ENCODE measurements around the gene TNPO2.
"Not testable (repeated sequence)": the region's sequence is repeated elsewhere in the genome, so short reads cannot be mapped to it uniquely, and the experiment has no call there.

The TNPO2 gene

GRCh38 chr19:12720851-12721655 lies 2.7 kb downstream of the TNPO2 start:
- TF ChIP-seq CTCF (IDR thresholded peaks at IDR 0.05; ENCODE audit: borderline replicate concordance, control extremely low read depth, extremely low read depth, insufficient read depth, missing control alignments), result no peak
- in situ Hi-C loops (cut with MboI; ENCODE audit: low sequenced_read_pairs, unreplicated experiment), result no loop called here
- no peak for DNase-seq (ENCODE audit: low spot score)

DNA sequence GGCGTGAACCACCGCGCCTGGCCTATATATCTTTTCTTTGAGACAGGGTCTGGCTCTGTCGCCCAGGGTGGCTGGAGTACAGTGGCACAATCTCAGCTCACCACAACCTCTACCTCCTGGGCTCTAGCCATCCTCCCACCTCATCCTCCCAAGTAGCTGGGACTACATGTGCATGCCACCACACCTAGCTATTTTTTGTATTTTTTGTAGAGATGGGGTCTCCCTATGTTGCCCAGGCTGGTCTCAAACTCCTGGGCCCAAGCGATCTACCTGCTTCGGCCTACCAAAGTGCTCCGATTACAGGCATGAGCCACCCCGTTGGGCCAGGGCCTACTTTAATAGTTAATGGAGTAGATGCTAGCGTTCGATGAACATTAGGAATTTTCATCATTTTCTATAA lies 3.4 kb downstream of the TNPO2 start:
- in situ Hi-C loops (cut with MboI; ENCODE audit: low sequenced_read_pairs, unreplicated experiment), result no loop called here
- no peak for TF ChIP-seq CTCF (IDR thresholded peaks at IDR 0.05; ENCODE audit: borderline replicate concordance, control extremely low read depth, extremely low read depth, insufficient read depth, missing control alignments)
- no peak for DNase-seq (ENCODE audit: low spot score)

DNA sequence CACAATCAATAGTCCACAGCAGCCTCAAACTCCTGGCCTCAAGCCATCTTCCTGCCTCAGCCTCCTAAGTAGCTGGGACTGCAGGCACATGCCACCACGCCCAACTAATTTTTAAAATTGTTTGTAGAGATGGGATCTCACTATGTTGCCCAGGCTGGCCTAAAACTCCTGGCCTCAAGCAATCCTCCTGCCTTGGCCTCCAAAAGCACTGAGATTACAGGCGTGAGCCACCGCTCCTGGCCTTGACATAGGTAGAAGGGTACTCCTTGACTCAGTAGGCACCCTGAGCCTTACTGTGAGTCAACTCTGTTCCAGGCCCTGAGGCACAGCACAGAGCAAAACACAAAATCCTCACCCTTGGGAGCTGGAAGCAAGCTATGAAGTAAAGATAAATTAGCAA lies 7.8 kb downstream of the TNPO2 start:
- no peak for DNase-seq (ENCODE audit: low spot score)
- in situ Hi-C loops (cut with MboI; ENCODE audit: low sequenced_read_pairs, unreplicated experiment), result no loop called here
- TF ChIP-seq CTCF (IDR thresholded peaks at IDR 0.05; ENCODE audit: borderline replicate concordance, control extremely low read depth, extremely low read depth, insufficient read depth, missing control alignments), result no peak

- no peak for TF ChIP-seq CTCF (IDR thresholded peaks at IDR 0.05; ENCODE audit: borderline replicate concordance, control extremely low read depth, extremely low read depth, insufficient read depth, missing control alignments)
- in situ Hi-C loops (cut with MboI; ENCODE audit: low sequenced_read_pairs, unreplicated experiment), result no loop called here
- no peak for DNase-seq (ENCODE audit: low spot score)
These were observed 8.6 kb downstream of the TNPO2 start for GRCh38 chr19:12715102-12715501.

DNA sequence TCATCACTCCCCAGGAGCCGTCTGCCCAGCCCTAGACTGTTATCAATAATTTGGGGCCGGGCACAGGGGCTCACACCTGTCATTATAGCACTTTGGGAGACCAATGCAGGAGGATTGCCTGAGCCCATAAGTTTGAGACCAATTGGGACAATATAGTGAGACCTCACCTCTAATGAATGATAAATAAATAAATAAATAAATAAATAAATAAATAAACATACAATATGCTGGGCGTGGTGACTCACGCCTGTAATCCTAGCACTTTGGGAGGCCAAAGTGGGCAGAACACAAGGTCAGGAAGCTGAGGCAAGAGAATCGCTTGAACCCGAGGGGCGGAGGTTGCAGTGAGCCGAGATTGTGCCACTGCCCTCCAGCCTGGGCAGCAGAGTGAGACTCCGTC lies 10.4 kb downstream of the TNPO2 start:
- in situ Hi-C loops (cut with MboI; ENCODE audit: low sequenced_read_pairs, unreplicated experiment); DNase-seq (ENCODE audit: low spot score): not testable (repeated sequence)

GRCh38 chr19:12712077-12712476 lies 11.7 kb downstream of the TNPO2 start:
- in situ Hi-C loops (cut with MboI; ENCODE audit: low sequenced_read_pairs, unreplicated experiment); DNase-seq (ENCODE audit: low spot score): not testable (repeated sequence)

DNA sequence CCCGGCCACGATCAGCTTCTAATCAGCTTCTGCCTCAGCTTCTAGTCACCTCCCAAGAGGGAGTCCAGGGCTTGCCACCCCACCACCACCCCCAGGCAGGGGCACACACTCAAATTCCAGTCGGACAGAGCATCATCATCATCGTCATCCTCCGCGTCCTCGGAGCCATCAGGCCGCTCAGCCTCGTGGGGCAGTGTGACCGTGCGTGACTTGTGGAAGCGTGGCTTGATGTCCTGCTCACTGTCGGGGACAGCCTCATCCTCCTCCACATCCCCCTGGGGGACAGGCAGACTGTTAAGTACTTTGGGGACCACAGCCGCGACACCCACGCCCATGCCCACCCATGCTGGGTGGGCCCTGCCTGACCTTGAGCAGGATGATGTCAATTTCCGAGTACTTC lies 12.5 kb downstream of the TNPO2 start:
- no peak for TF ChIP-seq CTCF (IDR thresholded peaks at IDR 0.05; ENCODE audit: borderline replicate concordance, control extremely low read depth, extremely low read depth, insufficient read depth, missing control alignments)
- DNase-seq (ENCODE audit: low spot score), result no peak
- in situ Hi-C loops (cut with MboI; ENCODE audit: low sequenced_read_pairs, unreplicated experiment), result no loop called here

- no peak for DNase-seq (ENCODE audit: low spot score)
- no peak for TF ChIP-seq CTCF (IDR thresholded peaks at IDR 0.05; ENCODE audit: borderline replicate concordance, control extremely low read depth, extremely low read depth, insufficient read depth, missing control alignments)
- in situ Hi-C loops (cut with MboI; ENCODE audit: low sequenced_read_pairs, unreplicated experiment), result no loop called here
These were observed 15.1 kb downstream of the TNPO2 start for GRCh38 chr19:12708641-12709040.

All from GM13976 (cell line).